ENCODE data around the gene TUBB3.

TUBB3 gene

DNA sequence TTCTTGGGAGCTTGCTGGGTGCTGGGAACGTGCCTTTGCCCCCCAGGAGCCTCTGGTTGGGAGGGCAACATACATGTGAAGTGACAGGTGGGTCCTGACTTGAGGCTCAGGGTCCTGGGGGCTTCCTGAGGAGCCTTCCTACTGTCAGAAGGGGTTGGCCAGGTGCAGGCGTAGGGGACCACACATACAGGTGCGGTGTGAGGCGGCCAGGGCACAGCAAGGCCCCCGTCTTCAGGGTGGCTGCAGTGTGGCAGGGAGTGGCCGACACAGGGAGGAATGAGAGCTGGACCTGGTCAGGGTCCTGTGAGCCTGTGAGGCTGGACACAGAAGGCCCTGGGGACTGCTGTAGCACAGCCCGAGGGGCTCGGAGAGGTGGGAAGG is 39.1 kb upstream of the TUBB3 start:
- TF ChIP-seq, protein P1, sequence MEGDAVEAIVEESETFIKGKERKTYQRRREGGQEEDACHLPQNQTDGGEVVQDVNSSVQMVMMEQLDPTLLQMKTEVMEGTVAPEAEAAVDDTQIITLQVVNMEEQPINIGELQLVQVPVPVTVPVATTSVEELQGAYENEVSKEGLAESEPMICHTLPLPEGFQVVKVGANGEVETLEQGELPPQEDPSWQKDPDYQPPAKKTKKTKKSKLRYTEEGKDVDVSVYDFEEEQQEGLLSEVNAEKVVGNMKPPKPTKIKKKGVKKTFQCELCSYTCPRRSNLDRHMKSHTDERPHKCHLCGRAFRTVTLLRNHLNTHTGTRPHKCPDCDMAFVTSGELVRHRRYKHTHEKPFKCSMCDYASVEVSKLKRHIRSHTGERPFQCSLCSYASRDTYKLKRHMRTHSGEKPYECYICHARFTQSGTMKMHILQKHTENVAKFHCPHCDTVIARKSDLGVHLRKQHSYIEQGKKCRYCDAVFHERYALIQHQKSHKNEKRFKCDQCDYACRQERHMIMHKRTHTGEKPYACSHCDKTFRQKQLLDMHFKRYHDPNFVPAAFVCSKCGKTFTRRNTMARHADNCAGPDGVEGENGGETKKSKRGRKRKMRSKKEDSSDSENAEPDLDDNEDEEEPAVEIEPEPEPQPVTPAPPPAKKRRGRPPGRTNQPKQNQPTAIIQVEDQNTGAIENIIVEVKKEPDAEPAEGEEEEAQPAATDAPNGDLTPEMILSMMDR (IDR thresholded peaks at IDR 0.05; ENCODE audit: control extremely low read depth, extremely low read depth, low read depth, missing control alignments): no peak
- DNase-seq (ENCODE audit: extremely low spot score): no peak
- ChIA-PET CTCF (no interaction called here), POLR2A (no interaction called here)

DNA sequence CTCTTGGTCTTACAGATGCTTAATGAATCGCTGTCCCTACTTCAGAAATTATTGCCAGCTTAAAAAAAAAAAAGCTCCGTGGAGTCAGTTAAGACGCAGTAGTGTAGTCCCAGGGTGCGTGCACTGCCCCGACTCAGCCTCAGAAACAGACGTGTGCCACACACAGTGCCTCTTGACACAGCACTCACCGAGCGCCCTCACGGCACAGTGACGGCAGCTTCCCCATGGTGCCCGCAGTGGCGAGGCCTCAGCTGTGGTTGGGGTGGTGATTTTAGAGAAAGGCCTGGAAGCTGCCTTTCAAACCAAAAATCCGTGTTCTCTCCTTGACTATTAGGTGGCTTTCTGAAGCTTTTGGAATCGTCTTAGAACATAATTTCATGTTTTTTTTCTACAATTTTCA is 35.9 kb upstream of the TUBB3 start:
- no peak for DNase-seq (ENCODE audit: extremely low spot score)
- ChIA-PET POLR2A (interaction anchor here (1.4 kb wide), 1 partner anchor 20 kb away, joined by 3 read pairs; no protein-coding TSS in a partner anchor), CTCF (interaction anchor here (0.6 to 2.6 kb wide), 5 partner anchors 10 to 26 kb away, joined by 3 to 8 read pairs (median 4); no protein-coding TSS in a partner anchor)
- TF ChIP-seq, protein P1 (IDR thresholded peaks at IDR 0.05; ENCODE audit: control extremely low read depth, extremely low read depth, low read depth, missing control alignments): no peak

DNA sequence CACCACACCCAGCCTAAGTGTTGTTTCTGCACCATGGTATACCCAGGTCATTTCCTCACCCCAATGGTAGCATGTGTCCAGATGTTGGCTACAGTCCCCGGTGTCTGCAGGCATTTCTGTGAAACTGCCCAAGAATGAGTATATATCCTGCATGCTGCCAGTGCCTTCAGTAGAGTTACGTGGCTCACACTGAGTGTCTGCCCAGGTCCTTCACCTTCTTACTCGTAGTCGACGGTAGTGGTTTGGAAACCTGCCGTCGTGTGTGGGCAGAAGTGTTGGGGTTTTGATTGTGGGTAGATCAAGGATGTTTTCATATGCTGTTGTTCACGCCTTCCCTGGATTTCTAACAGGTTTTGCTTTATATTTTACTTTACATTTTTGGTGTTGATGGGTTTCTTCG is 32.9 kb upstream of the TUBB3 start:
- POLR2A ChIA-PET: no interaction called here
- DNase-seq (ENCODE audit: extremely low spot score): no peak
- CTCF ChIA-PET: interaction anchor here (0.7 kb wide), 1 partner anchor 20 kb away, joined by 3 read pairs; no protein-coding TSS in a partner anchor
- TF ChIP-seq, protein P1 (IDR thresholded peaks at IDR 0.05; ENCODE audit: control extremely low read depth, extremely low read depth, low read depth, missing control alignments): no peak

DNA sequence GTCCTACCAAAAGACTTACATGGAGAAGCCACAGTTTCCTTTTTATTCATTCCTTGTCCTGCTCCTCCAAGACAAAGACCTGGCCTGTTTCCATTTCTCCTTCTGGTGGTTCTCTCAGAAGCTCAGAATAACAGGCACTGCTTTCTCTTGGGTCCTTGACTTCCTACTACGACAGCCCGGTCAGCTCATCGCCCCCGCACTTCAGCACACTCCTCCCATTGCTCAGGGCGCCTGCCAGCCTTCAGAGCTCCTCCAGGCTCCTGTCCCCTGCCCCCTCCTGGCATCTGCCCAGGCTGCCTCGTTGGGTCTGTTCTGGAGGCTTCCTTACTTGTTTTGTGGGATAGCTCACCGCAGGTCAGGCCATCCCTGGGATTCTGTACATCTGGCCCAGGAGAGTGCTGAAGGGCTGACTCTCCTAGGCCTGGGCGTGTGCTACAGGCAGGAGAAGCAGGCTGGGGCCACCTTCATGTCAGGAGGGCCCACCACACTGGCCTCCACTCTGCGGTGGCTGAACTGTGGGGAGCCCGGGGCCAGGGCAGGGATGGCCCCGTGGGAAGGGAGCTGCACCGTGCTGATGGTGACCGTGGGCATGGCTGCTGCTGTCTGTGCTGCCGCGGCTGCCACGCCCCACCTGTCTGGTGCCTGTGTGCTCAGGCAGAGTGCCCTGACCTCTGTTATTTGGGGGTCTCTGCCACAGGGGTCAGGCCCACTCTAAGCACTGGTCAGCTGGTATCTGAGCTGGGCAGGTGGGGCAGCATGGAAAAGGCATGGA is 32.1 kb upstream of the TUBB3 start:
- POLR2A ChIA-PET: no interaction called here
- CTCF ChIA-PET: interaction anchor here (0.7 kb wide), 1 partner anchor 19 kb away, joined by 3 read pairs; no protein-coding TSS in a partner anchor
- TF ChIP-seq, protein P1 (IDR thresholded peaks at IDR 0.05; ENCODE audit: control extremely low read depth, extremely low read depth, low read depth, missing control alignments): no peak
- no peak for DNase-seq (ENCODE audit: extremely low spot score)

DNA sequence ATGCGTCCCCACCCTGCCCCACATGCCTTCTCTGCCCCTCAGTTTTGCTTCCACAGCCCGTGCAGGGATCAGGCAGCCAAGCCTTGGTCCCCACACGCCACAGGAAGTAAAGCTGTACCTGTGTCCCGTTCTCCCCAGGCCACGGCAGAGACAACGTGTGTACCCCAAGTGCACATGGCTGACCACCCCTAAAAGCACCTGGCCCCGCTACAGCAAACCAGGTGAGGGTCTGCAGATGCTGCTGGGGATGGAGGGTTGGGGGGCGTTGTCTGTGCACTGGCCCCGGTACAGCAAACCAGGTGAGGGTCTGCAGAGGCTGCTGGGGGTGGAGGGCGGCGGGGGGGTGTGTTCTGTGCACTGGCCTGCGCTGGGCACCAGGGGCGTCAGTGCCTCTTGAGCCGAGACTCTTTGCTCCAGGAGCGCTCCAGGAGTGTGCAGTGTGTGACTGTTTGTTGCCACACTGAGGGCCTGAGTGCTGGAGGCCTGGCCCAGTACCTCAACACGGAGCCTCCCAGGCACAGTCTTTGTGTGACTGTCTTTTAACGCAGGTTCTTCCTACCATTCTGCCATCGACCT is 31.0 kb upstream of the TUBB3 start:
- TF ChIP-seq, protein P1 (IDR thresholded peaks at IDR 0.05; ENCODE audit: control extremely low read depth, extremely low read depth, low read depth, missing control alignments): no peak
- ChIA-PET POLR2A (no interaction called here), CTCF (no interaction called here)
- no peak for DNase-seq (ENCODE audit: extremely low spot score)

DNA sequence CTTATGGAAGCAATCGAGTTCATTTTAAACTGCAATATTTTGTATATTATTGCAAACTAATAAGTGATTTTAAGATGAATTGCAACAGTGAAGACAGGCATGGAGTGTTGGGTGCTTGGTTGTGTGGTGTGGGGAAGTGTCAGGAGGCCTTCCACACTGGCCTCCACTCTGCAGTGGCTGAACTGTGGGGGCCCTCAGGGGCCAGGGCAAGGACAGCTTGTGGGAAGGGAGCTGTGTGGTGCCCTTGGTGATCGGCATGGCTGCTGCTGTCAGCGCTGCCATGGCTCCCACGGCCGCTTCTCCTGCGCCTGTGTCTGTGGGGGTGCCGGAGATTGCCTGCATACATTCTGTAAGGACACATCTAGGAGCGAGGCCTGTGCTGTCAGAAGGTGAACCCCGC is 30.5 kb upstream of the TUBB3 start:
- ChIA-PET POLR2A (no interaction called here), CTCF (no interaction called here)
- DNase-seq (ENCODE audit: extremely low spot score): no peak
- TF ChIP-seq, protein P1 (IDR thresholded peaks at IDR 0.05; ENCODE audit: control extremely low read depth, extremely low read depth, low read depth, missing control alignments): no peak
